Vagina (tissue), 2 donors: Measurements from ENCODE around the gene ARHGEF38.

Experiments used
- POLR2A ChIP-seq, 2 donors: fragments of 450-650 bp; IDR thresholded peaks; one replicate each; pipeline ENCODE4 v1.6.1; 2017; ENCODE audit warnings: antibody characterized with exemption in 2 of 2, mild to moderate bottlenecking in 2 of 2, moderate library complexity in 2 of 2
- POLR2AphosphoS5 ChIP-seq, 2 donors: sonication (generic); formaldehyde crosslinking; IDR thresholded peaks; one replicate each; pipeline ENCODE4 v1.9.0; 2017; ENCODE audit warnings: antibody characterized with exemption in 2 of 2, mild to moderate bottlenecking in 2 of 2, low read depth in 1 of 2; ENCODE audit not compliant: insufficient read depth in 1 of 2
- TF ChIP-seq, protein P1 (sequence below), 3 experiments: fragments of 450-650 bp in 2 of 3; fragments of 200-600 bp in 1 of 3; sonication (generic) in 1 of 3; IDR thresholded peaks; one replicate each; pipeline ENCODE4 v1.5.1; 2017 to 2019; ENCODE audit warnings: antibody characterized with exemption in 3 of 3, mild to moderate bottlenecking in 2 of 3, moderate library complexity in 2 of 3

DNA sequence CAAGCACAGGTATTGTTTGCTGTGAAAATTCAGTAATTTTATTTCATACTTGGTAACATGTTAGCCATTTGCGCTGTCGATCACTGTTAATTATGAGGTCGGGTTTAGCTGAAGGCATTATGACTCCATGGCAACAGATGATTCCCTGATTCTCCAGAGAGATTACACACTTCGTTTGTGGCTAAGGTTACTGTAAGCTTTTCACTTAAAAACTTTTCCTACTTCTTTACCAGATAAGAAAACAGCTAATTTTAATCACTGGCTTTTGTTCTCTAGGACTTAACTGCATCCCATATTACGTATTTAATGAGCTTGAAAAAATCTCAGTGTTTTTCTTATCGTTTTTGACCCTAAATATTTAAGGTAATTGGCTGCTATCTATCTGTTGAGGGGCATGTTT lies 158.3 kb downstream of the ARHGEF38 start:
- TF ChIP-seq, protein P1, sequence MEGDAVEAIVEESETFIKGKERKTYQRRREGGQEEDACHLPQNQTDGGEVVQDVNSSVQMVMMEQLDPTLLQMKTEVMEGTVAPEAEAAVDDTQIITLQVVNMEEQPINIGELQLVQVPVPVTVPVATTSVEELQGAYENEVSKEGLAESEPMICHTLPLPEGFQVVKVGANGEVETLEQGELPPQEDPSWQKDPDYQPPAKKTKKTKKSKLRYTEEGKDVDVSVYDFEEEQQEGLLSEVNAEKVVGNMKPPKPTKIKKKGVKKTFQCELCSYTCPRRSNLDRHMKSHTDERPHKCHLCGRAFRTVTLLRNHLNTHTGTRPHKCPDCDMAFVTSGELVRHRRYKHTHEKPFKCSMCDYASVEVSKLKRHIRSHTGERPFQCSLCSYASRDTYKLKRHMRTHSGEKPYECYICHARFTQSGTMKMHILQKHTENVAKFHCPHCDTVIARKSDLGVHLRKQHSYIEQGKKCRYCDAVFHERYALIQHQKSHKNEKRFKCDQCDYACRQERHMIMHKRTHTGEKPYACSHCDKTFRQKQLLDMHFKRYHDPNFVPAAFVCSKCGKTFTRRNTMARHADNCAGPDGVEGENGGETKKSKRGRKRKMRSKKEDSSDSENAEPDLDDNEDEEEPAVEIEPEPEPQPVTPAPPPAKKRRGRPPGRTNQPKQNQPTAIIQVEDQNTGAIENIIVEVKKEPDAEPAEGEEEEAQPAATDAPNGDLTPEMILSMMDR (IDR thresholded peaks at IDR 0.05): no peak
- no peak for TF ChIP-seq POLR2A (IDR thresholded peaks at IDR 0.05)
- TF ChIP-seq POLR2AphosphoS5 (IDR thresholded peaks at IDR 0.05; ENCODE audit: insufficient read depth in 1 of 2, low read depth in 1 of 2): no peak
